SH-SY5Y (cell line): ENCODE data around the gene SLC22A4.

ENCODE experiments used
- GATA2 ChIP-seq: IDR thresholded peaks from 2 replicates; pipeline ENCODE4 v1.6.1; 2011; ENCODE audit warnings: mild to moderate bottlenecking, low read depth, low read length
- GATA3 ChIP-seq: IDR thresholded peaks from 2 replicates; pipeline ENCODE4 v1.6.1; 2011; ENCODE audit warnings: low read depth, mild to moderate bottlenecking, low read length, moderate library complexity

- no peak for TF ChIP-seq GATA3
- no peak for TF ChIP-seq GATA2
Observed at GRCh38 chr5:132260051-132260450, 34.1 kb upstream of the SLC22A4 start.
